LNCAP (cell line): Measurements from ENCODE around the gene KRTAP10-1.

Source experiments
- CTCF ChIP-seq: fragments of 450-650 bp; IDR thresholded peaks from 2 replicates; pipeline ENCODE4 v1.5.1; 2017; ENCODE audit warnings: mild to moderate bottlenecking

The KRTAP10-1 gene

GRCh38 chr21:44521928-44522752 lies 17.9 kb downstream of the KRTAP10-1 start:
- no peak for TF ChIP-seq CTCF

GRCh38 chr21:44521301-44521927 lies 18.6 kb downstream of the KRTAP10-1 start:
- no peak for TF ChIP-seq CTCF

- no peak for TF ChIP-seq CTCF
These were observed 19.4 kb downstream of the KRTAP10-1 start for GRCh38 chr21:44520326-44521300.

GRCh38 chr21:44519346-44520325 lies 20.4 kb downstream of the KRTAP10-1 start:
- no peak for TF ChIP-seq CTCF

- TF ChIP-seq CTCF: no peak
These were observed 21.3 kb downstream of the KRTAP10-1 start for GRCh38 chr21:44518686-44519085.

- TF ChIP-seq CTCF: no peak
These were observed 22.7 kb downstream of the KRTAP10-1 start for GRCh38 chr21:44517175-44517899.
